Gastrocnemius medialis (tissue), 4 donors: ENCODE measurements around the gene PPCDC.

Source experiments
- POLR2A ChIP-seq, 2 donors: fragments of 450-650 bp; IDR thresholded peaks; one replicate each; pipeline ENCODE4 v1.6.1; 2017; ENCODE audit warnings: antibody characterized with exemption in 2 of 2, mild to moderate bottlenecking in 2 of 2, moderate library complexity in 2 of 2
- TF ChIP-seq, protein P1 (sequence below), 5 experiments: fragments of 450-650 bp in 3 of 5; fragments of 200-600 bp in 2 of 5; sonication (generic) in 2 of 5; IDR thresholded peaks in 4 of 5; conservative IDR thresholded peaks in 1 of 5; 1 replicate in 4 of 5; 2 replicates in 1 of 5; pipeline ENCODE4 v1.5.1; 2016 to 2019; ENCODE audit warnings: antibody characterized with exemption in 5 of 5, mild to moderate bottlenecking in 3 of 5, moderate library complexity in 3 of 5

- TF ChIP-seq, protein P1, sequence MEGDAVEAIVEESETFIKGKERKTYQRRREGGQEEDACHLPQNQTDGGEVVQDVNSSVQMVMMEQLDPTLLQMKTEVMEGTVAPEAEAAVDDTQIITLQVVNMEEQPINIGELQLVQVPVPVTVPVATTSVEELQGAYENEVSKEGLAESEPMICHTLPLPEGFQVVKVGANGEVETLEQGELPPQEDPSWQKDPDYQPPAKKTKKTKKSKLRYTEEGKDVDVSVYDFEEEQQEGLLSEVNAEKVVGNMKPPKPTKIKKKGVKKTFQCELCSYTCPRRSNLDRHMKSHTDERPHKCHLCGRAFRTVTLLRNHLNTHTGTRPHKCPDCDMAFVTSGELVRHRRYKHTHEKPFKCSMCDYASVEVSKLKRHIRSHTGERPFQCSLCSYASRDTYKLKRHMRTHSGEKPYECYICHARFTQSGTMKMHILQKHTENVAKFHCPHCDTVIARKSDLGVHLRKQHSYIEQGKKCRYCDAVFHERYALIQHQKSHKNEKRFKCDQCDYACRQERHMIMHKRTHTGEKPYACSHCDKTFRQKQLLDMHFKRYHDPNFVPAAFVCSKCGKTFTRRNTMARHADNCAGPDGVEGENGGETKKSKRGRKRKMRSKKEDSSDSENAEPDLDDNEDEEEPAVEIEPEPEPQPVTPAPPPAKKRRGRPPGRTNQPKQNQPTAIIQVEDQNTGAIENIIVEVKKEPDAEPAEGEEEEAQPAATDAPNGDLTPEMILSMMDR (IDR thresholded peaks at IDR 0.05 in 4 of 5, conservative IDR thresholded peaks at IDR 0.05 in 1 of 5): no peak
- TF ChIP-seq POLR2A (IDR thresholded peaks at IDR 0.05): no peak
Observed at GRCh38 chr15:75034615-75035014, 11.2 kb downstream of the PPCDC start.
